Esophagus squamous epithelium (tissue), 4 donors: ENCODE results near the gene POTEE.

Source experiments
- CTCF ChIP-seq, 6 experiments: fragments of 450-650 bp in 4 of 6; fragments of 200-600 bp in 2 of 6; sonication (generic) in 2 of 6; IDR thresholded peaks; one replicate each; pipeline ENCODE4 v1.5.1; 2016 to 2019; ENCODE audit warnings: antibody characterized with exemption in 6 of 6, mild to moderate bottlenecking in 4 of 6, moderate library complexity in 4 of 6
- POLR2A ChIP-seq, 4 donors: fragments of 450-650 bp; IDR thresholded peaks; one replicate each; pipeline ENCODE4 v1.6.1; 2017; ENCODE audit warnings: antibody characterized with exemption in 4 of 4, mild to moderate bottlenecking in 4 of 4, moderate library complexity in 3 of 4

GRCh38 chr2:131201098-131201497 is 8.2 kb upstream of the POTEE start:
- no peak for TF ChIP-seq POLR2A (IDR thresholded peaks at IDR 0.05)
- TF ChIP-seq CTCF (IDR thresholded peaks at IDR 0.05), result no peak
